Activated CD4-positive, alpha-beta T cell treated with anti-CD3 and anti-CD28 coated beads, Interleukin-2, amount 50 U/mL, for 16 hours (primary cell): ENCODE measurements around the gene TRAPPC2L.
A peak's percentile ranks its signal among the peaks of the same experiment; 100 is the strongest.
"Not testable (repeated sequence)": the region's sequence is repeated elsewhere in the genome, so short reads cannot be mapped to it uniquely, and the experiment has no call there.

Experiments
- DNase-seq: peaks from one replicate; pipeline ENCODE4 v3.0.0-alpha.2; 2020

The TRAPPC2L gene

DNA sequence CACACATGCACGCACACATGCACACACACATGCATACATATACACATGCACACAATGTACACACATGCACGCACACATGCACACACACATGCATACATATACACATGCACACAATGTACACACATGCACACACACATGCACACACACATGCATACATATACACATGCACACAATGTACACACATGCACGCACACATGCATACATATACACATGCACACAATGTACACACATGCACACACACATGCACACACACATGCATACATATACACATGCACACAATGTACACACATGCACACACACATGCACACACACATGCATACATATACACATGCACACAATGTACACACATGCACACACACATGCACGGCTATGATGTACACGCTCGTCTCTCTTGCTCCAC is 37.3 kb downstream of the TRAPPC2L start:
- DNase-seq: not testable (repeated sequence)

DNA sequence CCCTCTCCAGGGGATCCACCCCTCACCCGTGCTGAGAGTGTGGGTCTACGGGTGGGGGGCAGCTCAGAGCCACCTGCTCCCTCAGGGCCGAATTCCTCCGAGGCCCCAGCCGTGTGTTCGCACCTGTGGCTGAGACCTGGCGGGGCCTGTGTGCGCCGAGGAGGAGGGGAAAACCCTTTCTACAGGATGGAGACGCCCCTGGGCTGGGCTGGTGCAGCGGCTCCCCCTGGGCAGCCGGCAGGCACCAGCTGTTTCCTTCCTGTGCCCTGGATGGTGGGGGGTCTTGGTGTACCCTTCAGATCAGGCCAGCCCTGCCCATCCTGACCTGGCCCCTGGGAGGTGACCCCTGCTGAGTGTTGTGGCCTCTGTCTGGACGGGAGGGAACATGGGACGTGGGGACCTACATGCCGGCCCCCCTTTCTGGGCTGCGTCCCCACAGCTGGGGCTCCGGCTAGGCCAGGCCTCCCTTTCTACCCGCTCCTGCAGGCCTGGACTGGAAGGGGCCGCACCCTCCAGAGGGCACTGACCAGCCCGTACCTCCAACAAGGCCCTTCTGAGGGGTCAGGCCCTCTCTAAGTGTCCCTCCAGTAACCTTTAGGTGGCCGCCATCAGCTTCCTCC is 37.9 kb downstream of the TRAPPC2L start:
- DNase-seq: no peak

DNA sequence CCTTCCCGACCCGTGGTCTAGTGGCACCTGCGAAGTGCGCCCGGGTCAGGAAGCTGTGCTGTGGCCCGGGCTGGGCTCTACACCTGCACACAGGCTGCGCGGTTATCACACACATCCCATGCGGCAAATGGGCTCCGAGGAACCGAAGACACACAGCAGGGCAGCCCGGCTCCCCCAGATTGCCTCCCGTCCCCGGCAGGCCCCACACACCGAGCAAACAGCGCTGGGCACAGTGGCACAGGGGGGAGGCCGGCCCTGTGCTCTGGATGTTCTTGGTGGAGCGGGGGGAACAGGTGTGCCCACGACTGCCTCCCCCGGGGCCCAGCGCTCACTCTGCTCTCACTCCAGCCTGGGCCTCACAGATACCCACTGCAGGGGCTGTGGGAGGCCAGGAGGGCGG is 38.4 kb downstream of the TRAPPC2L start:
- no peak for DNase-seq

DNA sequence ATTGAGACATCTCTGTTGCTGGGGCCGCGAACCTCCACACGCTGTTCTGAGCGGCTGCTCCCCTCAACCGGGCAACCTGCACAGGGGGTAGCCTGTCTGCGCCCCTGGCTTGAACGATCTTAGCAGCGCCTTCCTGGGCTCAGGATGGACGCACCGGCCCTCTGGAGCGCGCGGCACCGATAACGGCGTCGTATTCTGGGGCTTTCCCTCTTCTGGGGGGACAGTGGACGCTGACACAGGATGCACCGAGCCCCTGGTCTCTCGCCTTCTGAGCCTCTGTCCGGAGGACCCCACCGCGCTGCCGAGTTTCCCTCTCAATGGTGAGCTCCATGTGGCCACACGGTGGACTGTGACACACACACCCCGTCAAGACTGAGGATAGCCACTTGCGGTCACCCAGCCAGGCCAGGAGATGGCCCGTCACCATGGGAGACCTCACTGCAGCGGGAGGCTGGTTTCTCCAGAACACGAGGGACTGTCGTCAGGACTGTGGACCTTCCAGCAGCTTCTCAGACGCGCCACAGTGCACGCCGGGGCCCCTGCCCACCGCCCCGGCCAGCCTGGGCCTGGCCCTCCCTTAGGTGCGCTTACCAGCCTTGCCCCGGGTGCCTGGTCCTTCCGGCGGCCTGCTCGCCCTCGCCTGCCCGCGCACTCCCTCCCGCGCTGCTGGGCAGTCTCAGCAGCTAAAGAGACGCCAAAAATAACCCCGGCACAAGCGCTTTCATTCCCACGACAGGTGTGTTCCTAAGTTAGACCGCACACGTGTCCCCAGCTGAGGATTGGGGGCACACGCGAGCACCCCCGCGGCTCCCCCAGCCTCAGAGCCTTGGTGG is 39.5 kb downstream of the TRAPPC2L start:
- DNase-seq: no peak

DNA sequence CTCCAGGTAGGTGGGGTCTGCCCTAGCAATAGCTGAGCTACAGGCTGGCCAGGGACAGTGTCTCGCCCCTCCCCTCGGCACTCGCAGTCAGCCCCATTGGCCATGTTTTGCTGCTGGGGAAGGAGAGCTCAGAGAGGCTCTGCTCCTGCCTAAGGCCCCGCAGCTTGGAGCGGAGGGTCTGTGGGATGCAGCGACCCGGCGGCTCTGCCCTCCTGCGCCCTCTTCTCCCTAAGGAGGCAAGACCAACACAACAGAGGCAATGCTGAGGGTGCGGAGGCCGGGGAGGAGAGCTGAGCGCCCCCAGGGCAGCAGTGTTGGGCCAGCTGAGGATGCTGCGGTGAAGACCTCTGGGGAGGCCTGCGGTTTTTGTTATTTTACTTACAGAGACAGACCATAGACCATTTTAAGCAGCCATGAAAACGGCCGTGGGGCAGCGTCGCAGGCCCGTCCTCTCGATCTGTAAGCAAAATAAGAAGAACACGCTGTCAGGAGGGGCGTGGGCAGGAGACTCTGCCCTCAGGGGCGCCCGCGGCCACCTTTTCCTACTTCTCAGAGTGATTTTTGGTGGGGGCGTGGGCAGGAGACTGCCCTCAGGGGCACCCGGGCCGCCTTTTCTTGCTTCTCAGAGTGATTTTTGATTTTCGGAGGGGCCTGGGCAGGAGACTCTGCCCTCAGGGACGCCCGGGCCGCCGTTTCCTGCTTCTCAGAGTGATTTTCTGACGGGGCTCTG is 40.9 kb downstream of the TRAPPC2L start:
- no peak for DNase-seq

DNA sequence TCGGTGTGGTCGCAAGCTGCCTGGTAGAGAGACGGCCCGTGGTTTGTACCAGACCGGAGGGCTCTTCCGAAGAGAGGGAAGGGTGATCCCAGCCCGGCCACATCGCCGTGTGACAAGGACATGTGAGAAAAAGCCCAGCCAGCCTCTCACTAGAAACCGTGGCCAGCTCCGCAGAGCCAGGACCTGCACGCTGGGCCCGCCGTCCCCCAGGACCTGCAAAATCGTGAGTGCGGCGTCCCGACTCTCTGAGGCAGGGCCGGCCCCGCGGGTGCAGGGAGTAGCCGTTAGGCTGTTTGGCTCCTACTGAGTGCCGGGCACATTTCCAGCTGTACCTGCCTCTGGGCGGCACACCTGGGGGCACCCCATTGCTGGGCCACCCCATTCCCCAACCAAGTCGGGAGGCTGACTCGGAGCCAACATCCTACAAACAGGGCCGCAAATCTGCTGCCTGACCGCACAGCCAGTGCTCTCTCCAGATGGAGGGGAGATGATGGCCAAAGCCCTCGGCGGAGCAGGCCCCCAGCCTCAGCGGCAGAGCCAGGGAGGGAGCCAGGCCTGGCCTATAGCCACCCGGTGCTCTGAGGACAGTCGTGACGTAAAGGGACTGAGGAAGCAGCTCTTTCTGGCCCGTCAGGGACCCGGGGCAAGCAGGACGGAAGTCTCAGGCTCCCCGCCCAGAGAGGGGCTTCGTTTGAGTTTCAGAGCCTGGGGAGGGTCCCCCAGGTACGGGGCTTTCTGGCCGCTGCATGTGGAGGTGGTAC is 43.2 kb downstream of the TRAPPC2L start:
- no peak for DNase-seq

DNA sequence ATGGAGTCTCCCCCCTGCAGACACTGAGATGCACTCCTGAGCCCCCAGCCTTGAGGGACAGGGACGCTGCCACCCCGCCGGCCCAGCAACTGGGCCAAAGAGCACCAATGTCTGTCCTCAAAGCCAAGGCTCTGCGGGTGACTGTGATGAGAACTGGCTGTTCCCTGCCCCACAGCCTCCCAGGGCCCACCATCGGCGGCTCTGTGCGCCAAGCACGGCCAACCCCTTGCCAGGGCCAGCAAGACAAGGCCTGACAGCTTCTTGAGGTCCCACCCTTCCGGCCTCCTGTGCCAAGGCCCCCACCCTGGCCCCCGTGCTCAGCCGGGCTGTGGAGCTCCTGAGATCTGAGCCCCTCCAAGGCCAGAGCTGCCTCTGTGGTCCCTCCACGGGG is 43.7 kb downstream of the TRAPPC2L start:
- DNase-seq: no peak

DNA sequence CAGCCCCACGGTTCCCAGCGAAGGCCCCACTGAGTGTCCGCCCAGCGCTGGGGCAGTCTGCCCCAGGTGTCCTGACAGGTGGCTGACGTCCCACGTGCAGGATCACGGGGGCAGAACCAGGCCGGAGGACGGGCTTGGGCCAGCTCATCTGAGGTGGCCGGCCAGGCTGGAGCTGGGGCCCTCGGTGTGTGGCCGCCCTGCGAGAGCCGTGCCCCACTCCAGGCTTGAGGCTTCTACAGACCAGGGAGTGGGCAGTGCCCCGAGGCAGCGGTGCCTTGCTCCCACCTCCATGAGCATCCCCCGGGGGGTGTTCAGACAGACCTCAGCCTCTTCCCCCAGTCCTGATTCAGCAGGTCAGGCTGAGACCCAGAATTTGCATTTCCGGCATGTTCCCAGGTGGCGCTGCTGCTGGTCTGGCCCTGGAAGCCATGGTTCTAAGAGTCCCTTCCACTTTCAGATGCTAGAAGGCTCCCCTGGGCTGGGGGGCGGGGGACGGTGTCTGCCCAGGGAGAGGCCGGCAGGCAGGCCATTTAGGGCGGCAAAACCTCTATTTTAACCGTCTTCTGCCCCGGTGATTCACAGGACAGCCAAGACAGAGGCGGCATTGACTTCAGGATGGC is 44.9 kb downstream of the TRAPPC2L start:
- no peak for DNase-seq

DNA sequence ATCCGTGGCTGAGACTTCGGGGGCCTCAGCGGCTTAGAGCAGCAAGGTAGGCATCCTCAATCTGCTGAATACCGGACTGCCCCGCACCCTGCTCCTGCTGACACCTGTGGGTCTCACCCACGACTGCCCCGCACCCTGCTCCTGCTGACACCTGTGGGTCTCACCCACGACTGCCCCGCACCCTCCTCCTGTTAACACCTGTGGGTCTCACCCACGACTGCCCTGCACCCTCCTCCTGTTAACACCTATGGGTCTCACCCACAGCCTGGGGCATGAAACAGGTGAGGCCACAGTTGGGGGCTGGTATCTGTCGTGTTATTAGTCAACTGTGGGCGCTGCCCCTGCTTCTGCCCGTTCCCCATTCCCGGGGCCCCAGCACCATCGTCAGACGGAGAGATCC is 45.8 kb downstream of the TRAPPC2L start:
- no peak for DNase-seq

DNA sequence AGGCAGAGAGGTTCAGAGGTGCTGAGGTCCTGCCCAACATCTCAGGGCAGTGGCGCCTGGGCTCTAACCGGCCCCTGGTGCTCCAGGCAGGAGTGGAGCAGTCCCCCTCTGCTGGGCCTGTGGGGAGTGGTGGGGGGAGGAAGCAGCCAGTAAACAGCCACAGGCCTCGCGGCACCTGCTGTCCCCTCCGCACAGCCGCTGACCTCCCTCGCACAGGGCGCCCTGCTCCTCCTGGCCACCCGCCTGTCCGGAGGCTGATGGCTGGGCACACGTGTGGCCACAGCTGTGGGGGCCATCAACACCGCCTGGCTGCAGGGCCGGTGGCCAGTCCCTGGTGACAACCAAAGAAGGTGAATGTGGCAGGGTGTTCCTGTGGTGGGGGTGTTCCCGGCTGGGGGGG is 46.3 kb downstream of the TRAPPC2L start:
- DNase-seq: no peak

DNA sequence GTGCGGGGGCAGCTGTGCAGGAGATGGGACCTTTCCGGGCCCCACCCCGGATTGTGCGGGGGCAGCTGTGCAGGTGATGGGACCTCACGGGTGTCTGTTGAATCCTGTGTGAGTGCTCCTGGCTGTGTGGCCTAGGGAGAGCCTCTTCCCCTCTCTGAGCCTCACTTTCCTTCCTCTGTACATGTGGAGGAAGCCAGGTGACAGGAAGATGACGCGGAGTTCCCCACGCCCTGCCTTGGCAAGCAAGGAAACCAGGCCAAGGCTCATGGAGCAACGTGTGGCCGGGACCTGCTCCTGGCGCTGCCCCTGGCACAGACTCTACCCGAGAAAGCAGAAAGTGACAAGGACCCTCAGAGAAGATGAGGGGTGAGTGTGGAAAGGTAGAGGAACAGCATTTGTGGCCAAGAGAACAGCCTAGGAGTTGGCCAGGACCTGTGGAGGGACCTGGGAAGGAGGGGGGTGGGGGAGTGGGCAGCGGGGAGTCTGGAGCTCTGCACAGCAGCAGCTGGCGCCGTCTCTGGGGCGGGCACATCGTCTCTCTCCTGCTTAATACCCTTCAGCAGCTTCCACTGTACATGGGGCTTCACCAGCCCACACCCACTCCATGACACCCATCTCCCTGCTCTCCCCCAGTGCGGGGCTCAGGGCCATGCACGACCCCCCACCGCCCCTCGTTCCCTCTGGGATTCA is 47.9 kb downstream of the TRAPPC2L start:
- DNase-seq: no peak

DNA sequence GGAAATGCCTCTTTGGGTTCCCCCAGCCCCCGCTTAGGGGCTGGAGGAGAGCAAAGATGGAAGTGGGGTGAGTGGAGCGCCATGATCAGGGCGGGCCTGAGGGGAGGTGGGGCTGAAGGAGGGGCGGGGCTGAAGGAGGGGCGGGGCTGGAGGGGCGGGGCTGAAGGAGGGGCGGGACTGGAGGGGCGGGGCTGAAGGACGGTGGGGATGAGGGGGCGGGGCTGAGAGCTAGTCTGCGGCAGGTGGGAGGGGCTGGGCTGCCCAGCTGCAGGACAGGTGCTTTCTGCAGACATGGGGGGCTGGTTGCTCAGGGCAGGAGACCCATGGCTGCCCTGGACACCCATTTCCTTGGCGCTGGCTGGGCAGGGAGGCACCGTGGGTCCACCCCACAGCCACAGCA is 48.6 kb downstream of the TRAPPC2L start:
- peak; percentile 10 for DNase-seq

DNA sequence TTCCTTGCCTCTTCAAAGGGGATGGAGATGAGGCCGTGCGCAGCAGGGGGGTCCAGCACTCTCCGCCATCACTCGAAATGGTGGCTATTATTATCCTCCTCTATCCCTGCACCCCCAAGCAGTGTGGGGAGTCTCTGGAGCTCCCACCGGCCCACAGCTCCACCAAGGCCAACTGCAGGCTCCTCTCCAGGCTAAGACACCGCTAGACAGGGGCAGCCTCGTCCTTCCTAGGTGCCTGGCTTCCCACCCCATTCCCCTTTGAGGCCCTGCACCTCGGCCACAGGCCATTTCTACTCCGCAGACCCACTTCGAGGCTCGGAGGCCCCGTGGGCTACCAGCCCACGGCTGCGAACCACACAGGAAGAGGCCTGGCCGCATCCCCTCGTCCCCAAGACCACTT is 49.1 kb downstream of the TRAPPC2L start:
- no peak for DNase-seq

DNA sequence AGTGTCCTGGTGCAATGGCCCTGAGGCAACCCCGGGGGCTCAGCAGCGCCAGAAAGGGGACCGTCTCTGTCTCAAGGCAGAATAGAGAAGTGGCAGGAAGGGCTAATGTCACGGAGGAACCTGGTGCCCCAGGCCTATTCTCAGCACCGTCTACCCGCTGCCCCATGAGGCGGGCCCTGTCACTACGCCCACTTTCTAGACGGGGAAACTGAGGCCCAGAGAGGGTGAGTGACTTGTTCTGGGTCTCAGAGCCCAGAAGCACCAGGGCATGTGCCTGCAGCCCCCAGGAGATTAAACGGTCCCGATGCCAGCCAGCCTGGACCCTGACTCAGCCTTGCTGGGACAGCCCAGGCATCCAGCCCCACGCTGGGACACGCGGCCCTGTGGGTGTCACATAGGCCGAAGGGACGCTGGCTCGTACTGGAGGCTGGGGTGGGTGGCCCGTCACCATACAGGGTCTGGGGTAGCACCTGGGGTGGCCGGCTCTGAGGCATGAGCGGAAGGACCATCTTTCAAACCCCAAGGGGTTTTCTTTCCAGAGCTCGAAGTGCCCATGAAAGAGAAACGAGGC is 49.7 kb downstream of the TRAPPC2L start:
- no peak for DNase-seq

DNA sequence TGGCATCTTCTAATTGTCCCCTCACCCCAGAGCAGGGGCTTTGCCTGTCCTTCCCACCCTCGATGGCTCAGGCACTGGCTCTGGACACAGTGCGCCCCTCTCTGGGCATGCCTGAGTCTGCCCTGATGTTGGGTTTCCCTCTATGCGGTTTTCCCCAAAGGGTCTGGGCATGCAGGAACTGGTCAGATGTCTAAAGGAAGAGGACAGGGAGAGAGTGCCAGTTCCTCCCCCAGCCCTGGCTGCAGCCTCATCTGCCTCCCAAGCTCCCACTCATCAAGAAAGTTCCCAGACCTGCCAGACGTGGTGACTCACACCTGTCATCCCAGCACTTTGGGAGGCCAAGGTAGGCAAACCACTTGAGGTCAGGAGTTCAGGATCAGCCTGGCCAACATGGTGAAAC is 50.8 kb downstream of the TRAPPC2L start:
- no peak for DNase-seq

DNA sequence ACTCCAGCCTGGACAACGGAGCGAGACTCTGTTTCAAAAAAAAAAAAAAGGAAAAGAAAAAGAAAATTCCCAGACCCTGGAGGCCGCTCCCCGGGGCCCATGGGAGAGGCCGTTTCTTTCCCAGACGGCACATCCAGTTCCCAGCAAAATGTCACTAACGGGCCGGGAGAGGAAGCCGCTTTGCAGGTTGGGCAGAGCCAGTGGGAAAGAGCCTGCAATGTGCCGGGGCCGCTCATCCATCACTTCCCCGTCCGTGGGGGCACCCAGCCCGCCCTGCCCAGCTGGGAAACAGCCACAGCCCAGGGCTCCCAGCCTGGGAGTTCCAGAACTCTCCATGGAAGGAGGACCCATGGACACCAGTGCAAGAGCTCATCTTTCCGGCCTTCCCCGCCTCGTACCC is 51.4 kb downstream of the TRAPPC2L start:
- no peak for DNase-seq

DNA sequence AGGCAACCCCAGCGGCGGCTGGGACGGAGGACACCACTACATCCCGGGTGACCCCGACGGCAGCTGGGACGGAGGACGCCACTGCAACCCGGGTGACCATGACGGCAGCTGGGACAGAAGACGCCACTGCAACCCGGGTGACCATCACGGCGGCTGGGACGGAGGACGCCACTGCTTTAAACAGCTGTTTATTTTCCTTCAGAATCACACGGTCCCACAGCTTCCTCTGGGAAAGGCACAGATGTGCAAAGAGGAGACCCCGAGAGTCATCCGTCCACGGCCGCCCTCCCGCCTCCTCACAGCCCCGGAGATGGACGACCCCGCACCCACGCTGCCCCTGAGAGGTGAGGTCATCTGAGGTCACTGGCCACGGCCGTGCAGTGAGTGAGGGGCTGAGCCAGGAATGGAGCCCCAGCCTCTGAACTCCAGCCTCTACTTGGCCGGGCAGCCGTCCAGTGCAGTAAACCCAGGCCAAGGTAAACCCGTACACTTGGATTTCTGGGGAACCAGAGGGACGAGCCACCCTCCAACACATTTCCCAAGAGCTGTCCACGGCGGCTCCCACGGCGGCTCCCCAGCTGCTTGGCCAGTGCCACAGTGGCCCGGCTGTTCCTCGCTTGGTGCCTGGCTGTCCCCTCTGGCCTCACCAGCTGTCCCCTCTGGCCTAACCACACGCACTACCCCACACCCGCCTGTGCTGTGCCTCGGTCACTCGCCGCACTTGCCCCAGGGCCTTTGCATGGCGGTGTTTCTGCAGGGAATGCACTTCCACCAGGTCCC is 52.7 kb downstream of the TRAPPC2L start:
- DNase-seq: no peak

DNA sequence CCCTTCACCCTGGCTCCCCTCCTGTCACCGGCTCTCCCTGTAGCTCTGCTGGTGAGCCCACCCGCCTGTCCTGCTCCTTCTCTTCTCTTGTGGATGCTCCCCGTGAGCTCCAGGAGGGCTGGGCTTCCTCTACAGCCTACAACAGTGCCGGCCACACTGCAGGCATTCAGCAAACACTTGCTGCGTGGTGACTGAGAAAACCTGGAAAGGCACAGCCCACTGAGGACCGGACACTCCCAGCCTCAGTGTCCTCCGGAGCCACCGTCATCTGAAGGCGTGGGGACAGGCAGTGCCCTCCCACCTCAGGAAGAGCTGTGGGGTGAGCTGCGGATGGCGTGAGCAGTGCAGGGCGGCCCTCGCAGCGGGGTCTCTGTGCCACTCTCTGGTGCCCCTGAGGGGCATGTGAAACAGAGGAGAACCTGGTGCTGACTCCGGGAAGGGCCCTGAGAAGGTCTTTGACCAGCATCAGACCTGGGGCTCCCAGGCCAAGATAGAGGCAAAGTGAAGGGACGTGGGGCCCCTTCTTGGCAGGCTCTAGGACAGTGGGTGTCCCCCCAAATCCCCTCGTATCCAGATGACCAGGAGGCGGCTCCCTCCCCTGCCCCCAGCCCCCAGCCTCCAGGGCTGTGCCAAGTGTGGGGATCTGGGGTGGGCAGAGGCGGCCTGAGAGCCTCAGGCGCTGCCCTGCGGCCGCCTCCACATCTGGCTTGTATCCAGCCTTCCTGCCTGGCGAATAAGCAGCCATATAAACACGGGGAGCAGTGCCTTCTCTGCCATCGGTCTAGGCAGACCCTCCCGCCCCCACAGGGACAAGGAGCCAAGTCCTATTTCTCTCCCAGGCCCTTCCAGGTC is 53.6 kb downstream of the TRAPPC2L start:
- no peak for DNase-seq

DNA sequence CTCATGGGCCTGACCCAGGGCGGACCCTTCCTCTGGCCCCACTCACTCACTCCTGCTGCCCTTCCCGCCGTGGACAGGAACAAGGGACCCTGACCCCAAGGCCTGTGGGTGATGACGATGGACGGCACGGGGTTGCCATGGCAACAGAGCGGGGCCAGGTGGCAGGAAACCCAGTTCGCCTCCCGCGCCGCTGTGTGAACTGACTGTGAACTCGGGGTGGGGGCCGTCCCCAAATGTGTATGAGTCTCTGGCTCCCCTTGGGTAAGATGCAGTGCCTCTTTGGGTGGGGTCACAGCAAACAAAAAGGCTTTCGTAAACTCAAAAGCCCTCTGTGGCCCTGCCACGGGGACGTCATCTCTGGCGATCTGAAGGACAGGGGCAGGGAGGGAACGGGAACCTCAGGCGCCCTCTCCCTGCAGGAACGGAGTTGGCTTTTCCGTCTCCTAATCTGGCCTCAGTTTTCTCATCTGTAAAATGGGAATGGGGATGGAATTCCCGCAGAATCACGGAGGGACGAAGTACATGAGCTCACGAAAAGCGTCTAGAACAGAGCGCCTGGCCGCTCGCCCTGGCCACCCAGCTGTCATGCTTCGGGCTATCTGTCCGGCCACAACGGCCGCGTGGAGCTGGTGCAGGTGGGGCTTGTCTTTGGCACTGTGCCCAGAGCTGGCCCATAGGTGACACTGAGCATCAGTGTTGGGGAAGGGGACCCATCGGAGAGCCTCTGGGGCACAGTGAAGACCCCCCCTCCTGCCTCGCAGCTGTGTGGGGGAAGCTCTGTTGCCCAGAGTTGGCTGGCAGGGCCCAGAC is 54.4 kb downstream of the TRAPPC2L start:
- no peak for DNase-seq
